Sigmoid colon (tissue), 4 donors: Measurements from ENCODE around the gene TP53BP1.

ENCODE experiments used
- POLR2AphosphoS5 ChIP-seq, 4 donors: sonication (generic); formaldehyde crosslinking; IDR thresholded peaks; one replicate each; pipeline ENCODE4 v1.6.1; 2017; ENCODE audit warnings: antibody characterized with exemption in 4 of 4
- TF ChIP-seq, protein P1 (sequence below), 4 experiments: fragments of 450-650 bp in 3 of 4; fragments of 200-600 bp in 1 of 4; IDR thresholded peaks; one replicate each; pipeline ENCODE4 v1.5.1; 2016 to 2019; ENCODE audit warnings: antibody characterized with exemption in 4 of 4, mild to moderate bottlenecking in 3 of 4, moderate library complexity in 2 of 4

DNA sequence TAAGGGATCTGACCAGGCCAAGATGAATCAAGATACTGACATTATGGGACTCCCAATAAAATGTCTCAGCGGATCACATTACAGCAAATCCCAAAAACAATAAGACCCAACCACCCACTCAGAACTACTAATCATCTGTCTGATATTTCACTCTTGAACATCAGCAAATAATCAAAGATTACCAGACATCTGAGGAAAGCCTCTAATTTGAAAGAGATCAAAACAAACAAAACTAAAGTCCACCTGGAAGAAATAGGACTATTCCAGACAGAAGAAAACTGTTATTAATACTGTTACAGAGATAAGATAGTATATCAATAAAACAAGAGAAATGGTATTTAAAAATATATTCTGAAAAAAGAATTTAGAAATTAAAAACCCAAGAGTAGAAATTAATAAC lies 29.0 kb downstream of the TP53BP1 start:
- TF ChIP-seq, protein P1, sequence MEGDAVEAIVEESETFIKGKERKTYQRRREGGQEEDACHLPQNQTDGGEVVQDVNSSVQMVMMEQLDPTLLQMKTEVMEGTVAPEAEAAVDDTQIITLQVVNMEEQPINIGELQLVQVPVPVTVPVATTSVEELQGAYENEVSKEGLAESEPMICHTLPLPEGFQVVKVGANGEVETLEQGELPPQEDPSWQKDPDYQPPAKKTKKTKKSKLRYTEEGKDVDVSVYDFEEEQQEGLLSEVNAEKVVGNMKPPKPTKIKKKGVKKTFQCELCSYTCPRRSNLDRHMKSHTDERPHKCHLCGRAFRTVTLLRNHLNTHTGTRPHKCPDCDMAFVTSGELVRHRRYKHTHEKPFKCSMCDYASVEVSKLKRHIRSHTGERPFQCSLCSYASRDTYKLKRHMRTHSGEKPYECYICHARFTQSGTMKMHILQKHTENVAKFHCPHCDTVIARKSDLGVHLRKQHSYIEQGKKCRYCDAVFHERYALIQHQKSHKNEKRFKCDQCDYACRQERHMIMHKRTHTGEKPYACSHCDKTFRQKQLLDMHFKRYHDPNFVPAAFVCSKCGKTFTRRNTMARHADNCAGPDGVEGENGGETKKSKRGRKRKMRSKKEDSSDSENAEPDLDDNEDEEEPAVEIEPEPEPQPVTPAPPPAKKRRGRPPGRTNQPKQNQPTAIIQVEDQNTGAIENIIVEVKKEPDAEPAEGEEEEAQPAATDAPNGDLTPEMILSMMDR (IDR thresholded peaks at IDR 0.05): no peak
- no peak for TF ChIP-seq POLR2AphosphoS5 (IDR thresholded peaks at IDR 0.05)
